Spleen (tissue), 11 donors: ENCODE data around the gene DYSF. TPM values are rescaled to one million over a fixed set of nuclear protein-coding genes. Genes with fewer than 3 reads are reported as not detected.

ENCODE experiments used
- DNase-seq: peaks from one replicate; pipeline ENCODE4 v3.0.0-alpha.2; 2020
- H3K27ac ChIP-seq, 8 donors: fragments of 200-600 bp; sonication (generic) in 7 of 8; 1 replicate in 4 of 8; 2 replicates in 4 of 8; pipeline versions ENCODE4 v1.5.0 to v1.8.0; 2016 to 2021; ENCODE audit warnings: inconsistent platforms in 4 of 8, mild to moderate bottlenecking in 4 of 8, moderate library complexity in 1 of 8
- H3K27me3 ChIP-seq, 7 donors: fragments of 200-600 bp; sonication (generic) in 6 of 7; replicated peaks in 1 of 7; 1 replicate in 4 of 7; 2 replicates in 3 of 7; pipeline versions ENCODE4 v1.5.0 to v1.8.0; 2016 to 2021; ENCODE audit warnings: inconsistent platforms in 3 of 7, mild to moderate bottlenecking in 1 of 7
- H3K36me3 ChIP-seq, 6 donors: fragments of 200-600 bp; sonication (generic) in 5 of 6; 1 replicate in 4 of 6; 2 replicates in 2 of 6; pipeline versions ENCODE4 v1.5.0 to v1.8.0; 2016 to 2021; ENCODE audit warnings: inconsistent platforms in 2 of 6
- H3K4me1 ChIP-seq, 6 donors: fragments of 200-600 bp; sonication (generic) in 5 of 6; 1 replicate in 3 of 6; 2 replicates in 3 of 6; pipeline versions ENCODE4 v1.5.0 to v1.8.0; 2016 to 2021; ENCODE audit warnings: inconsistent platforms in 3 of 6
- H3K4me3 ChIP-seq, 8 donors: fragments of 200-600 bp; sonication (generic) in 7 of 8; 1 replicate in 4 of 8; 2 replicates in 4 of 8; pipeline versions ENCODE4 v1.5.0 to v1.8.0; 2016 to 2021; ENCODE audit warnings: inconsistent platforms in 4 of 8, mild to moderate bottlenecking in 4 of 8, moderate library complexity in 2 of 8
- H3K9me3 ChIP-seq, 8 donors: fragments of 200-600 bp; sonication (generic) in 7 of 8; 1 replicate in 4 of 8; 2 replicates in 4 of 8; pipeline versions ENCODE4 v1.5.0 to v1.8.0; 2016 to 2021; ENCODE audit warnings: inconsistent platforms in 4 of 8
- POLR2A ChIP-seq, 3 donors: fragments of 450-650 bp; IDR thresholded peaks; one replicate each; pipeline ENCODE4 v1.5.1; 2017; ENCODE audit warnings: antibody characterized with exemption in 3 of 3, mild to moderate bottlenecking in 1 of 3
- POLR2AphosphoS5 ChIP-seq, 3 donors: sonication (generic); formaldehyde crosslinking; IDR thresholded peaks; one replicate each; pipeline ENCODE4 v1.5.1; 2017; ENCODE audit warnings: antibody characterized with exemption in 3 of 3
- whole genome bisulfite sequencing, 5 donors: extraction: QIAGEN DNeasy Blood & Tissue Kit in 3 of 5; methylation state at CpG; one replicate each; pipeline versions ENCODE4 v1.1.5 to v1.1.7; 2013 to 2018; 5-methylcytosine and 5-hydroxymethylcytosine counted together
- intact Hi-C: fragments of 100-400 bp; cut with DNase I; formaldehyde crosslinking; loops from one replicate; pipeline ENCODE4 v1.15.0; 2023; ENCODE audit warnings: low total_unique reads
- polyA plus RNA-seq, 3 donors: library from polyadenylated mRNA; stranded (reverse); fragments of 200-250 nt; gene quantifications; one replicate each; pipeline ENCODE4 v1.2.1, GENCODE V29; 2013
- total RNA-seq, 7 donors: library from RNA; depleted of rRNA in 3 of 7; stranded (reverse); fragments of >200 nt in 3 of 7; fragmentation: NEBNext Ultra II Directional in 4 of 7; extraction: Animal tissue kit (Norgen Biotek cat#: 25700) in 4 of 7; gene quantifications; one replicate each; pipeline versions ENCODE4 v1.1.0 to v1.2.1, GENCODE V29; 2016 to 2021
- TF ChIP-seq, protein P1 (sequence below), 11 experiments: fragments of 200-600 bp in 7 of 11; fragments of 450-650 bp in 4 of 11; sonication (generic) in 4 of 11; IDR thresholded peaks in 8 of 11; conservative IDR thresholded peaks in 3 of 11; 1 replicate in 7 of 11; 2 replicates in 4 of 11; pipeline versions ENCODE4 v1.4.0 to v1.8.0; 2016 to 2021; ENCODE audit warnings: antibody characterized with exemption in 11 of 11, inconsistent platforms in 4 of 11, mild to moderate bottlenecking in 1 of 11
- donor health status: healthy with polysubstance abuse.
- donor health status: DM: no; HTN: no; CAD: no; lungs with moderate emphysema.
- donor health status: DM: no; HTN: no; CAD: no.
- donor health status: Bipolar disorder and iron deficiency.
- donor health status: healthy.
- donor health status: DM: no; HTN: no; CAD: no.
- donor health status: DM: yes; HTN: yes; CAD: no.

The DYSF gene
- total and polyA plus RNA-seq, 10 donors: 4.0 to 287 (median 124) TPM

DNA sequence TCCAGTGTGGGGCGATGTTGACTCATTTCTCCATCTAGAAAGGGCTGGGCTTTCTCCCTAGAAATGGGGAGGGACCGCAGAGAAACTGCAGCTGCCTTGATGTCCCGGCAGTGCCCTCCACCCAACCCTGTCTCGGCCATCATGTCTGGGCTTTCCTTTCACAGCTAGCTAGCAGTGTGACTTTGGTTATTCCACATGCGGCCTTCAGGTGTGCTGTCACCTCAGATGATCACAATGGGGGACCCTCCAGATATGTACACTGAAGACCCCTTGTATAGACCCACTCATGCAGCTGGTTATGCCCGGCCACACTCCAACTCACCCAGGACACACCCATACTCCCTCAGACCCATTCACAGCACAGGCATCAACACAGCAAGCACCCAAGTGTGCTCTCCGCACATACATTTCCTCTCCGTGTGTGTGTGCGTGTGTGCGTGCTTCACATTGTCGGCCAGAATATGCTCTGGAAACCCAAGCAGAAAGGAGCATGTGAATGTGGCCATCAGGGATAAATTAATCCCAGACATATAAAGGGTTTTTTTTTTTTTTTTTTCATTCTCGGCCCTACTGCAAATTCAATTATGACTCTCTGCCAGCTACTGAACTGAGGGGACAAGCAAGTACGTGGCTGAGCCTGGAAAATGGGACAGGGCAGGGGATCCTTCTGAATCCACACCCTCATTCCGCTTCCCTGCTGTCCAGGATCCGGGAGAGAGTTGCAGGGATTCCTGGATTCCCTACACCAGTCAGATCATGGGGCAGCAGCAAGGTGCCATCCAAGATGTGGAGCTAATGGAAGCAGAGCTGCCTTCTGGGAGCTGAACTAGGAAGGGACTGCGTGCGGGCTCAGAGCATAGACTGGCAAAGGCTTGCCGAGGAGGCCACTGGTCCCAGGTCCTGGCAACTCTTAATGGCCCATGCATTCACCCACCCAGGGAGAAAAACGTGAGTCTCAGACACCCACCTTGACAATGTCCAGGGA lies 240.2 kb downstream of the DYSF start:
- Histone ChIP-seq H3K36me3 (peaks cover 0 to 19% (median 0%) of the 10 kb centered on the region in 6 donors), H3K27ac (no peak overlapping the region), H3K4me3 (no peak overlapping the region), H3K9me3 (no peaks in the 10 kb centered on the region), H3K4me1 (peaks cover 0 to 6% (median 0%) of the 10 kb centered on the region in 6 donors), H3K27me3 (peaks cover 0 to 11% (median 0%) of the 10 kb centered on the region in 7 donors)
- TF ChIP-seq, protein P1, sequence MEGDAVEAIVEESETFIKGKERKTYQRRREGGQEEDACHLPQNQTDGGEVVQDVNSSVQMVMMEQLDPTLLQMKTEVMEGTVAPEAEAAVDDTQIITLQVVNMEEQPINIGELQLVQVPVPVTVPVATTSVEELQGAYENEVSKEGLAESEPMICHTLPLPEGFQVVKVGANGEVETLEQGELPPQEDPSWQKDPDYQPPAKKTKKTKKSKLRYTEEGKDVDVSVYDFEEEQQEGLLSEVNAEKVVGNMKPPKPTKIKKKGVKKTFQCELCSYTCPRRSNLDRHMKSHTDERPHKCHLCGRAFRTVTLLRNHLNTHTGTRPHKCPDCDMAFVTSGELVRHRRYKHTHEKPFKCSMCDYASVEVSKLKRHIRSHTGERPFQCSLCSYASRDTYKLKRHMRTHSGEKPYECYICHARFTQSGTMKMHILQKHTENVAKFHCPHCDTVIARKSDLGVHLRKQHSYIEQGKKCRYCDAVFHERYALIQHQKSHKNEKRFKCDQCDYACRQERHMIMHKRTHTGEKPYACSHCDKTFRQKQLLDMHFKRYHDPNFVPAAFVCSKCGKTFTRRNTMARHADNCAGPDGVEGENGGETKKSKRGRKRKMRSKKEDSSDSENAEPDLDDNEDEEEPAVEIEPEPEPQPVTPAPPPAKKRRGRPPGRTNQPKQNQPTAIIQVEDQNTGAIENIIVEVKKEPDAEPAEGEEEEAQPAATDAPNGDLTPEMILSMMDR (IDR thresholded peaks at IDR 0.05 in 8 of 11, conservative IDR thresholded peaks at IDR 0.05 in 3 of 11): no peak
- no peak for TF ChIP-seq POLR2A (IDR thresholded peaks at IDR 0.05)
- TF ChIP-seq POLR2AphosphoS5 (IDR thresholded peaks at IDR 0.05): no peak
- DNase-seq: peak; percentile 28
- WGBS, 5 donors: 83 to 90% (median 86%) methylated on average over 19 of the region's 19 CpGs
- intact Hi-C loops: no loop called here

DNA sequence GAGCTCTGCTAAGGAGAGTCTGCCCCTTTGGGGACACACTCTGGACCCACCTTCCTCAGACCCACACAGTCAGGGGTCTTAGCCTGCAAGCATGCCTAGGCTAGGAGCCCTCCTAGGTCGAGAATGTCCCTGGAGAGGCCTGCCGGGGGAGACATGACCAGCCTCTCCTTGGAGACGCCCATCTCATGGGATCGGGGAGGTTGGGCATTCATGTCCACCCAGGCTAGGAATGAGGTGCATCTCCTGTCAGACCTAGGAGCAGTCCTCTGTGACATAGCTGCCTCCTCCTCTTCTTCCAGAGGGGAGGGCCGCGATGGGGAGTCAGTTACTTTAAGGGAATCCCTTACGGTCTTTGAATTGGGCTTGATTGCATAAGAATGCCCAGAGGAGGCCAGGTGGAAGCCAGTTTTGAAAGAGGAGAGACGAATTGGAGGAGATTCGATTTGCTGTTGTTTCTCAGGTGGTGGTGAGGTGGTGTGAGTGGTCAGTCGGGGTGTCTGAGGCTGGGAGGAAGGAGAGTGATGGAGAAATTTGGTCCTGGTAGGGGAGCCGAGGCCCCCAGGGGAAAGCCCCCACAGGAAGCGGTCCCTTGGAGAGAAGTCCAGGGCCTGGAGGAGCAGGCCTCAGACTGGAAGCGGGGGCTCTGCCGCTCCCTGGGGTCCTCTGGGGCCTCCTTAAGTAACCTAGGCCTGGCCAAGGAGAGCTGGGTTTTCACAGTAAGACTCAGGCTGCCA lies 241.3 kb downstream of the DYSF start:
- no peaks in the 10 kb centered on the region for H3K9me3 ChIP-seq
- H3K27me3 ChIP-seq: peaks cover 0 to 11% (median 0%) of the 10 kb centered on the region in 7 donors
- H3K27ac ChIP-seq: no peak overlapping the region
- H3K4me1 ChIP-seq: peaks cover 0 to 6% (median 0%) of the 10 kb centered on the region in 6 donors
- H3K36me3 ChIP-seq: peaks cover 0 to 8% (median 0%) of the 10 kb centered on the region in 6 donors
- 73 to 81% (median 79%) methylated on average over 14 of the region's 14 CpGs for WGBS, 5 donors
- intact Hi-C loops: no loop called here
- TF ChIP-seq, protein P1 (IDR thresholded peaks at IDR 0.05 in 8 of 11, conservative IDR thresholded peaks at IDR 0.05 in 3 of 11): no peak
- TF ChIP-seq POLR2AphosphoS5 (IDR thresholded peaks at IDR 0.05) (no peak), POLR2A (IDR thresholded peaks at IDR 0.05) (no peak)
- DNase-seq: peak; percentile 35
- no peak overlapping the region for H3K4me3 ChIP-seq

DNA sequence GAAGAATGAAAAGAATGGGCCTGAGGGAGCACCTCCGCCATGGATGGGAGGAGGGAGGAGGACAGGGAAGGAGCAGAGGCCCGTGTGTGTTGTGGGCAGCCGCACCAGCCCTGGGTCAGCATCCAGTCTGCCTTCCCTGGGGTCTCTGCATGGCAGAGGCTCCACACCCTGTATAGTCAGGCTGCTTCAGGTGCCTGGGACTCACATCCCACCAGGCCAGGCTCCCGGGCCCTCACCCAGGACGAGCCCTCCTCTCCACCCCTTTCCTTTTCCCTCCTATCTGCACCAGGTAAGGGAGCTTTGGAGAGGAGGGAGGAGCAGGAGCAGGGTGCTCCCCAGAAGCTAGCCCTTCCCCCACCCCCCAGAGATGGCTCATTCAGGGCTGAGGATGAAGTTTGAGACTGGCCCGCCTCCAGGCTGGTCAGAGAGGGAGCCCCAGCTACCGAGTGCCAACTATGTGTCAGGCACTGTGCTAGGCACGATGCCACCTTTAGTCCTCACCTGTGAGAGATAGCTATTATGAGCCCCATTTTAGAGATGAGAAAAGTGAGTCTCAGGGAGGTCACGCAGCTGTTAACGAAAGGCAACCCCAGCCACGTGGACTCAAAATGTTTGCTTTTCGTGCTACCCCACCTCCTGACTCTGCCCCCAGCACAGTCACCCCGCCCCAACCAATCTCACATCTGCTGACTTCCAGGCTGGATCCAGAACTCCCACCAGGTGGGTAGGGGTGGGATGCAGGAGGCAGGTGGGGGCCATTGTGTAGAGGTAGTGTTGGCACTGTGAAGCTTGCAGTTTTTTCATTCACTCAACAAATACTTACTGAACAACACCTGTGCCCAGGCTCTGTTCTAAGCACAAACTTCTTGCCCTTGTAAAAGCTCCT lies 242.1 kb downstream of the DYSF start:
- intact Hi-C loops: no loop called here
- DNase-seq: peak; percentile 50
- Histone ChIP-seq H3K36me3 (no peaks in the 10 kb centered on the region), H3K9me3 (no peaks in the 10 kb centered on the region), H3K4me3 (no peak overlapping the region), H3K27ac (no peak overlapping the region), H3K27me3 (peaks cover 0 to 11% (median 0%) of the 10 kb centered on the region in 7 donors), H3K4me1 (peaks cover 0 to 6% (median 0%) of the 10 kb centered on the region in 6 donors)
- TF ChIP-seq POLR2A (IDR thresholded peaks at IDR 0.05): no peak
- TF ChIP-seq POLR2AphosphoS5 (IDR thresholded peaks at IDR 0.05): peak in 1 of 3 donors; percentile 28
- TF ChIP-seq, protein P1 (IDR thresholded peaks at IDR 0.05 in 8 of 11, conservative IDR thresholded peaks at IDR 0.05 in 3 of 11): no peak
- WGBS, 5 donors: 81 to 91% (median 86%) methylated on average over 10 to 13 of the region's 13 CpGs
